HepG2 (cell line): Measurements from ENCODE around the gene PRR35. TPM values are rescaled to one million over a fixed set of nuclear protein-coding genes. Genes with fewer than 3 reads are reported as not detected.

Experiments used
- ARID4A ChIP-seq: sonication (generic); formaldehyde crosslinking; IDR thresholded peaks from 2 replicates; pipeline ENCODE4 v1.5.0; 2020; ENCODE audit warnings: mild to moderate bottlenecking, missing genetic modification reagents, borderline replicate concordance
- FOSL2 ChIP-seq: sonication (generic); formaldehyde crosslinking; IDR thresholded peaks from 2 replicates; pipeline ENCODE4 v1.4.0; 2020; ENCODE audit warnings: missing genetic modification reagents
- HNF4A ChIP-seq: sonication (generic); formaldehyde crosslinking; IDR thresholded peaks from 2 replicates; pipeline ENCODE4 v1.4.0; 2020; ENCODE audit warnings: missing genetic modification reagents
- NRL ChIP-seq: sonication (generic); formaldehyde crosslinking; IDR thresholded peaks from 2 replicates; pipeline ENCODE4 v1.5.0; 2020; ENCODE audit warnings: missing genetic modification reagents, mild to moderate bottlenecking, moderate library complexity, borderline replicate concordance
- PHF5A ChIP-seq: IDR thresholded peaks from one replicate; pipeline ENCODE4 v1.6.1; 2018; ENCODE audit warnings: low read depth, missing genetic modification reagents; ENCODE audit not compliant: unreplicated experiment
- POLR2AphosphoS5 ChIP-seq: IDR thresholded peaks from 2 replicates; pipeline ENCODE4 v1.6.1; 2012; ENCODE audit warnings: low read depth, low read length
- POLR2G ChIP-seq: fragments of 200-400 bp; formaldehyde crosslinking; IDR thresholded peaks from 2 replicates; pipeline ENCODE4 v1.6.1; 2018; ENCODE audit warnings: mild to moderate bottlenecking, low read depth, low read length, moderate library complexity
- PTBP1 ChIP-seq: fragments of 200-400 bp; formaldehyde crosslinking; IDR thresholded peaks from 2 replicates; pipeline ENCODE4 v1.6.1; 2018; ENCODE audit warnings: low read length, low read depth; ENCODE audit not compliant: poor library complexity, severe bottlenecking
- RXRA ChIP-seq: sonication (generic); formaldehyde crosslinking; IDR thresholded peaks from 2 replicates; pipeline ENCODE4 v1.5.1; 2020; ENCODE audit warnings: missing genetic modification reagents
- SIX4 ChIP-seq: sonication (generic); formaldehyde crosslinking; IDR thresholded peaks from 2 replicates; pipeline ENCODE4 v1.4.0; 2020; ENCODE audit warnings: missing genetic modification reagents
- TEAD3 ChIP-seq: optimal IDR thresholded peaks from 2 replicates; pipeline ENCODE3; 2016; ENCODE audit warnings: borderline replicate concordance
- ZGPAT ChIP-seq: IDR thresholded peaks from 2 replicates; pipeline ENCODE4 v1.6.1; 2016; ENCODE audit warnings: mild to moderate bottlenecking
- ZNF431 ChIP-seq: sonication (generic); formaldehyde crosslinking; IDR thresholded peaks from 2 replicates; pipeline ENCODE4 v1.9.0; 2022; ENCODE audit warnings: missing genetic modification reagents, low read depth, mild to moderate bottlenecking, borderline replicate concordance
- ZNF512 ChIP-seq: sonication (generic); formaldehyde crosslinking; IDR thresholded peaks from 2 replicates; pipeline ENCODE4 v1.4.0; 2020; ENCODE audit warnings: mild to moderate bottlenecking, missing genetic modification reagents
- ZNF605 ChIP-seq: sonication (generic); formaldehyde crosslinking; IDR thresholded peaks from 2 replicates; pipeline ENCODE4 v1.8.0; 2022; ENCODE audit warnings: mild to moderate bottlenecking, missing genetic modification reagents
- polyA plus RNA-seq, 8 experiments: library from polyadenylated mRNA; depleted of rRNA in 3 of 8; stranded (reverse) in 7 of 8; unstranded in 1 of 8; fragments of >200 nt; fragmentation: Illumina TruSeq in 4 of 8; extraction: Trizol in 4 of 8; gene quantifications; 2 replicates each; pipeline versions ENCODE4 v1.2.1 to v1.2.3, GENCODE V29; 2011 to 2016; ENCODE audit warnings: low read depth in 4 of 8, missing spikeins in 1 of 8, mixed read lengths in 1 of 8; ENCODE audit not compliant: insufficient read depth in 1 of 8
- total RNA-seq, 5 experiments: library from RNA; depleted of rRNA; stranded (reverse); fragments of >200 nt; fragmentation: Illumina TruSeq; extraction: Trizol; gene quantifications; 2 replicates each; pipeline ENCODE4 v1.2.3, GENCODE V29; 2016; ENCODE audit warnings: low read depth in 1 of 5
- TF ChIP-seq, protein P1 (sequence below): sonication (generic); formaldehyde crosslinking; conservative IDR thresholded peaks from 2 replicates; pipeline ENCODE4 v1.4.0; 2020; ENCODE audit warnings: mild to moderate bottlenecking, missing genetic modification reagents, moderate library complexity

The PRR35 gene
- total and polyA plus RNA-seq, 2 of the 13 experiments (the other 11 are each of a cell fraction or from before 2014, with no cell fraction given): 0.07 to 0.16 TPM

DNA sequence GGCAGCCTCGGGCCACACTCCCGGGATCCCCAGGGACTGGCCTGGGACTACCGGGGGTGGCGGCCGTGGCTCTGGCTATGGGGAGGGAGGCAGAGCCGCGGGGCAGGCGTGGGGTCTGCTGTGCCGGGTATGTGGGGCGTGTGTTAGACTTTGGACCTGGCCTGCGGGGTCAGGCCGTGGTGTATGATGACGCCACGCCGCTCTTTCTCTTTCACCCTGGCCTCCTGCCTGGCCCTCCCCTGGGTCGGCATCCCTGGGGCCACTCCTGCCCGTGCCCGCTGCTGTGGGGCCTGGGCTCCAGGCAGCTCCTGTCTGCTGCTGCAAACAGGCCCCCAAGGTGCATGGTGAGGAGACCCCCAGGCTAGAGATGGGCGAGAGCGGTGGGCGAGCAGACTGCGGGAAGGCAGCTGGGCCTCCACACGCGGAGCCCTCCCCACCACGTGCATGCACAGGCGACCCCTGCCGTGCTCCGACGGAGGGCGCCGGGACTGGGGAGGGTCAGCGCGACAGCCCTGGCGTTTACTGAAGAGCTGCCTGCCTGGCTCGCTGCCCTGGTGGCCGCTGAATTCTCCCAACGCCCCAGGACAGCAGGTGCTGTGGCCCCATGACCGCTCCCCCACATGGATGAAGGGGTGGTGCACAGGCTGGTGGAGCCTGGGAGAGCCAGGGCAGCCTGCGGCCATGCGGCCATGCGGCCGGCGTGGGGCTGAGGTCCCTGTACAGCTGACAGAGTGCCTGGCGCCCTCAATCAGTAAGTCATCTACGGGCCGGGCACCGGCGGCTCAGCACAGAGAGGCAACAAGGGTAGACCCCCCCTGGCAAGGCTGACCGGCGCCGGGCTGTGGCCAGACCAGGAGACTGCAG, 16.7 kb upstream of the PRR35 start (continued):
- peak; percentile 65; the same call in 1 of the 2 replicates for TF ChIP-seq ZGPAT (CRISPR knock-in tag)
- peak; percentile 21; the same call in 1 of the 2 replicates for TF ChIP-seq FOSL2 (CRISPR knock-in tag)
- no peak for TF ChIP-seq ZNF512 (CRISPR knock-in tag)
- peak; percentile 94 for TF ChIP-seq HNF4A
- 0 out of 2 replicates have a peak, but pooled peaks have one; percentile 47 for TF ChIP-seq ZNF431 (CRISPR knock-in tag)
- TF ChIP-seq, protein P1, sequence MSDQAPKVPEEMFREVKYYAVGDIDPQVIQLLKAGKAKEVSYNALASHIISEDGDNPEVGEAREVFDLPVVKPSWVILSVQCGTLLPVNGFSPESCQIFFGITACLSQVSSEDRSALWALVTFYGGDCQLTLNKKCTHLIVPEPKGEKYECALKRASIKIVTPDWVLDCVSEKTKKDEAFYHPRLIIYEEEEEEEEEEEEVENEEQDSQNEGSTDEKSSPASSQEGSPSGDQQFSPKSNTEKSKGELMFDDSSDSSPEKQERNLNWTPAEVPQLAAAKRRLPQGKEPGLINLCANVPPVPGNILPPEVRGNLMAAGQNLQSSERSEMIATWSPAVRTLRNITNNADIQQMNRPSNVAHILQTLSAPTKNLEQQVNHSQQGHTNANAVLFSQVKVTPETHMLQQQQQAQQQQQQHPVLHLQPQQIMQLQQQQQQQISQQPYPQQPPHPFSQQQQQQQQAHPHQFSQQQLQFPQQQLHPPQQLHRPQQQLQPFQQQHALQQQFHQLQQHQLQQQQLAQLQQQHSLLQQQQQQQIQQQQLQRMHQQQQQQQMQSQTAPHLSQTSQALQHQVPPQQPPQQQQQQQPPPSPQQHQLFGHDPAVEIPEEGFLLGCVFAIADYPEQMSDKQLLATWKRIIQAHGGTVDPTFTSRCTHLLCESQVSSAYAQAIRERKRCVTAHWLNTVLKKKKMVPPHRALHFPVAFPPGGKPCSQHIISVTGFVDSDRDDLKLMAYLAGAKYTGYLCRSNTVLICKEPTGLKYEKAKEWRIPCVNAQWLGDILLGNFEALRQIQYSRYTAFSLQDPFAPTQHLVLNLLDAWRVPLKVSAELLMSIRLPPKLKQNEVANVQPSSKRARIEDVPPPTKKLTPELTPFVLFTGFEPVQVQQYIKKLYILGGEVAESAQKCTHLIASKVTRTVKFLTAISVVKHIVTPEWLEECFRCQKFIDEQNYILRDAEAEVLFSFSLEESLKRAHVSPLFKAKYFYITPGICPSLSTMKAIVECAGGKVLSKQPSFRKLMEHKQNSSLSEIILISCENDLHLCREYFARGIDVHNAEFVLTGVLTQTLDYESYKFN (CRISPR knock-in tag): peak; percentile 82
- peak; percentile 67 for TF ChIP-seq TEAD3 (CRISPR knock-in tag)
- peak; percentile 86 for TF ChIP-seq ARID4A (CRISPR knock-in tag)
- no peak for TF ChIP-seq PHF5A (CRISPR knock-in tag)
- TF ChIP-seq SIX4 (CRISPR knock-in tag): 0 out of 2 replicates have a peak, but pooled peaks have one; percentile 27
- TF ChIP-seq PTBP1: peak; percentile 78
- peak; percentile 75 for TF ChIP-seq RXRA (CRISPR knock-in tag)
- TF ChIP-seq POLR2G: peak; percentile 46; the same call in 1 of the 2 replicates
- peak; percentile 76; the same call in 1 of the 2 replicates for TF ChIP-seq ZNF605
- peak; percentile 44; the same call in 1 of the 2 replicates for TF ChIP-seq NRL (CRISPR knock-in tag)
- TF ChIP-seq POLR2AphosphoS5: peak; percentile 53
- TF ChIP-seq, all 625 proteins: peak for 170
